Transverse colon (tissue), 4 donors: ENCODE results near the gene VTI1A. TPM values are rescaled to one million over a fixed set of nuclear protein-coding genes. Genes with fewer than 3 reads are reported as not detected.

ENCODE experiments used
- DNase-seq: peaks from one replicate; pipeline ENCODE4 v3.0.0-alpha.2; 2019
- H3K27ac ChIP-seq, 4 donors: fragments of 200-600 bp; sonication (generic); 2 replicates each; pipeline ENCODE4 v1.5.1; 2016 to 2018; ENCODE audit warnings: inconsistent platforms in 4 of 4
- H3K27me3 ChIP-seq: fragments of 200-600 bp; sonication (generic); 2 replicates; pipeline ENCODE4 v1.5.1; 2017; ENCODE audit warnings: inconsistent platforms
- H3K36me3 ChIP-seq, 4 donors: fragments of 200-600 bp; sonication (generic); 2 replicates each; pipeline ENCODE4 v1.5.1; 2017 to 2019; ENCODE audit warnings: inconsistent platforms in 4 of 4
- H3K4me1 ChIP-seq, 4 donors: fragments of 200-600 bp; sonication (generic); 2 replicates each; pipeline ENCODE4 v1.5.1; 2017 to 2020; ENCODE audit warnings: inconsistent platforms in 4 of 4
- H3K4me3 ChIP-seq, 4 donors: fragments of 200-600 bp; sonication (generic); 1 replicate in 1 of 4; 2 replicates in 3 of 4; pipeline versions ENCODE4 v1.5.1 to v1.6.1; 2017 to 2019; ENCODE audit warnings: inconsistent platforms in 4 of 4
- H3K9me3 ChIP-seq, 2 donors: fragments of 200-600 bp; sonication (generic); 2 replicates each; pipeline ENCODE4 v1.5.1; 2017 to 2019; ENCODE audit warnings: inconsistent platforms in 2 of 2
- CTCF ChIP-seq, 5 experiments: fragments of 200-600 bp in 3 of 5; fragments of 450-650 bp in 2 of 5; sonication (generic) in 3 of 5; IDR thresholded peaks; 1 replicate in 2 of 5; 2 replicates in 3 of 5; pipeline ENCODE4 v1.5.1; 2016 to 2017; ENCODE audit warnings: antibody characterized with exemption in 5 of 5, inconsistent platforms in 3 of 5, mild to moderate bottlenecking in 2 of 5, moderate library complexity in 1 of 5
- EP300 ChIP-seq: sonication (generic); formaldehyde crosslinking; IDR thresholded peaks from one replicate; pipeline ENCODE4 v1.6.1; 2017; ENCODE audit warnings: antibody characterized with exemption, low read depth
- POLR2A ChIP-seq: fragments of 450-650 bp; IDR thresholded peaks from one replicate; pipeline ENCODE4 v1.6.1; 2016; ENCODE audit warnings: antibody characterized with exemption, mild to moderate bottlenecking, moderate library complexity
- POLR2AphosphoS5 ChIP-seq, 3 donors: sonication (generic); formaldehyde crosslinking; IDR thresholded peaks; one replicate each; pipeline ENCODE4 v1.6.1; 2016; ENCODE audit warnings: antibody characterized with exemption in 3 of 3
- WGBS, 2 donors: methylation state at CpG; one replicate each; pipeline ENCODE4 v1.1.5; 2018; ENCODE audit warnings: low coverage in 1 of 2; 5-methylcytosine and 5-hydroxymethylcytosine counted together
- in situ Hi-C, 4 donors: fragments of 200-750 bp; cut with MboI; loops; one replicate each; pipeline versions ENCODE4 v1.15.0 to v1.15.1; 2017; ENCODE audit warnings: low sequenced_read_pairs in 3 of 4, low pct_ligation_motif_present in 1 of 4, low pct_unique_long_range_greater_than_20kb in 1 of 4
- intact Hi-C: fragments of 100-400 bp; cut with DNase I; formaldehyde crosslinking; loops from one replicate; pipeline ENCODE4 v1.15.1; 2023; ENCODE audit warnings: low total_unique reads
- total RNA-seq, 4 donors: library from RNA; depleted of rRNA; stranded (reverse); fragments of >200 nt; gene quantifications; one replicate each; pipeline ENCODE4 v1.1.0, GENCODE V29; 2016

VTI1A gene
- total RNA-seq, 4 donors from 2014 or later = 65.8 to 211 (median 149) TPM

- no peaks in the 10 kb centered on the region for H3K36me3 ChIP-seq
- no peaks in the 10 kb centered on the region for H3K9me3 ChIP-seq
- no peak for DNase-seq
- H3K4me3 ChIP-seq = no peak overlapping the region
- in situ Hi-C loops = no loop called here
- WGBS, 2 donors = 80 to 100% methylated on average over 2 to 5 of the region's 5 CpGs
- H3K27me3 ChIP-seq = no peaks in the 10 kb centered on the region
- H3K4me1 ChIP-seq = peaks cover 0 to 11% (median 0%) of the 10 kb centered on the region in 4 donors
- H3K27ac ChIP-seq = no peak overlapping the region
- intact Hi-C loops = no loop called here
- no peak for TF ChIP-seq EP300
- TF ChIP-seq CTCF (IDR thresholded peaks at IDR 0.05) = no peak
- no peak for TF ChIP-seq POLR2A
- TF ChIP-seq POLR2AphosphoS5 (IDR thresholded peaks at IDR 0.05) = no peak
Measured at GRCh38 chr10:112698818-112699164, 251.8 kb downstream of the VTI1A start.

- in situ Hi-C loops = loop anchor here in 1 of 4 donors (25.0 kb wide), 1 partner anchor 687 kb away; no protein-coding TSS in a partner anchor
Measured at GRCh38 chr10:112700215-112700671, 253.2 kb downstream of the VTI1A start.

GRCh38 chr10:112701211-112701877 is 254.3 kb downstream of the VTI1A start:
- Histone ChIP-seq H3K9me3 (no peaks in the 10 kb centered on the region), H3K27me3 (no peaks in the 10 kb centered on the region), H3K36me3 (no peaks in the 10 kb centered on the region), H3K27ac (no peak overlapping the region), H3K4me1 (no peaks in the 10 kb centered on the region), H3K4me3 (no peak overlapping the region)
- 86 to 90% methylated on average over 4 of the region's 4 CpGs for WGBS, 2 donors
- intact Hi-C loops = no loop called here
- in situ Hi-C loops = loop anchor here in 1 of 4 donors (25.0 kb wide), 1 partner anchor 686 kb away; no protein-coding TSS in a partner anchor
- DNase-seq = no peak
- TF ChIP-seq POLR2AphosphoS5 (IDR thresholded peaks at IDR 0.05) (no peak), EP300 (no peak), CTCF (IDR thresholded peaks at IDR 0.05) (no peak), POLR2A (no peak)

More at GRCh38 chr10:112700215-112700671, 253.2 kb downstream of the VTI1A start:
- Histone ChIP-seq H3K4me3 (no peak overlapping the region), H3K36me3 (no peaks in the 10 kb centered on the region), H3K27ac (no peak overlapping the region), H3K4me1 (peaks cover 0 to 7% (median 0%) of the 10 kb centered on the region in 4 donors), H3K27me3 (no peaks in the 10 kb centered on the region), H3K9me3 (no peaks in the 10 kb centered on the region)
- TF ChIP-seq POLR2AphosphoS5 (IDR thresholded peaks at IDR 0.05) (no peak), CTCF (IDR thresholded peaks at IDR 0.05) (no peak), POLR2A (no peak), EP300 (no peak)
- intact Hi-C loops = no loop called here
- no peak for DNase-seq

GRCh38 chr10:112701878-112702255 is 254.9 kb downstream of the VTI1A start:
- Histone ChIP-seq H3K4me3 (no peak overlapping the region), H3K27ac (no peak overlapping the region), H3K27me3 (no peaks in the 10 kb centered on the region), H3K4me1 (no peaks in the 10 kb centered on the region), H3K36me3 (no peaks in the 10 kb centered on the region), H3K9me3 (no peaks in the 10 kb centered on the region)
- intact Hi-C loops (no loop called here), in situ Hi-C loops (loop anchor here in 1 of 4 donors (25.0 kb wide), 1 partner anchor 685 kb away; no protein-coding TSS in a partner anchor)
- no peak for DNase-seq
- WGBS, 2 donors = 94 to 98% methylated on average over 2 of the region's 2 CpGs
- TF ChIP-seq POLR2AphosphoS5 (IDR thresholded peaks at IDR 0.05) (no peak), POLR2A (no peak), CTCF (IDR thresholded peaks at IDR 0.05) (no peak), EP300 (no peak)
